Activated CD8-positive, alpha-beta memory T cell treated with anti-CD3 and anti-CD28 coated beads, Interleukin-2, amount 50 U/mL, for 24 hours (primary cell): ENCODE data around the gene SS18L1.

ENCODE experiments used
- DNase-seq: peaks from one replicate; pipeline ENCODE4 v3.0.0-alpha.2; 2020; ENCODE audit errors: extremely low read depth

Gene SS18L1

DNA sequence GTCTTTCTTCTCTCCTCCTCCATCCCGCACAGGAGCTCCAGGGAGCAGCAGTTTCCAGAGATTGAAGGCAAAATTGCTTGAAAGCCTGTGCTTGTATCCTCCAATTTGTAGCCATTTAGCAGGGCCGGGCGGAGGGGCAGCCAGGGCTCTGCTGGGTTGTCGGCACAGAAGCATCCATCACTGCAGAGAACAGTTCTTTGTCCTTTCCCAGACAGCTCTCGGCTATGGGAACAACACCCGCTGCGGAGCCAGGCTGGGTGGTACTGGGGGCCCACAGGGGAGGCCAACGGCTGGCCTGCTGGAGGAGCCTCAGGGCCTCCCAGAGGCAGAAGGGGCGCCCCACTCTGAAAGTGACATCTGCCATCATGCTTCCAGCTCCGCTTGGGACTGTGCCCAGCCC is 68.7 kb downstream of the SS18L1 start:
- no peak for DNase-seq

DNA sequence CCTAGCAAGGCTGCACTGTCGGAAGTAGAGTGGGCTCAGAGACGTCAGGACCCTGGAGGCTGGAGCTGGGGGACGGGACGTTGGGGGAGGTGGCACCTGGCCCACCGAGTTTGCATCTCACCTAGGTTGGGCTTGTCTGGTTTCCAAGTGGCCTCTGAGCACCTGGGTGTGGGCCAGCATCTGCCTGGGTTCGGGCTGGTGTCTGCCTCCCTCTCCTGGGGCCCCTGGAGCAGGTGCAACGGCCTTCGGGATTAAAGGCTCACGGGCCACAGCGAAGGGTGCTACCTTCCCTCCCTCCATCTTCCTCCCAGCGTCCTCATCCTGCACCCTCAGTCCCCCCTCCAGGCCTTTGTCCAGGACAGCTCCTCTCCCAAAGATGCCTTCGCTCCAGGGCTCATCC is 70.5 kb downstream of the SS18L1 start:
- no peak for DNase-seq

- no peak for DNase-seq
Observed at GRCh38 chr20:62215020-62215990, 71.7 kb downstream of the SS18L1 start.

GRCh38 chr20:62215991-62216635 is 72.5 kb downstream of the SS18L1 start:
- no peak for DNase-seq

- no peak for DNase-seq
Observed at GRCh38 chr20:62216636-62217566, 73.3 kb downstream of the SS18L1 start.

DNA sequence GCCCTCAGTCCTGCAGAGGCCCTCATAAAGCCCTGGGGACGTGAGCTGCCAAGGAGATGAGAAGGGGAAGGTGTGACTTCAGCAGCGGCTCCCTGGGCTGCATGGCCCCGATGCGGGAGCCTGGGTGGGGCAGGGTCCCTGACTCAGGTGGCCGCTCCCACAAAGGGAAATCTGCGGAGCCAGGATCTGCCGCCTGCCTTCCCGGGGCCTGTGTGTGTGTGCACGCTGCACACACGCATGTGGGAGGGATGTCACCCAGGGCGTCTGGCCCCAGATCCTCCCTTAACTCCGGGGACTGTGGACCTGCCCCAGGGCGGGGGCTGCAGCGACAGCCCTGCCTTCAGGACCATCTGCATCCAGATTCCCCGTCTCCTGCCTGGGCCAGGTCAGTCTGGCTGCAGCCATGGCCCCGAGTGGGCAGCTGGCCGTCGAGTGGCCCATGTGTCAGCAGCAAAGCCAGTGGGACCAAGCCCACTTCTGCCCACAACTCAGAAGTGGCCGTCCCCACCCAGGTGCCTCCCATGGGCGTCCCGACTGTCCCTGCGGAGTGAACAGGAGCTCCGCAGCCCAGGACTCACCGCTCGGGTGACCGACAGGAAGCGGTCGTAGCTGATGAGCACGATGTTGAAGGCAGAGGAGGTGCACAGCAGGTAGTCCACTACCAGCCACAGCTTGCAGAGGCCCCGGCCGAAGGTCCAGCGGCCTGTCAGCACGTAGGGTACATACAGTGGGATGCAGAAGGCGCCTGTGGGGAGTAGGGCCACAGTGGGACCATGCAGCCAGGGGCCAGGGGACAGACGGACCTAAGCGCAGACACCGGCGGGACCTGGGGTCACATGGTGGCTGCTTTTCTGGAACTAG is 74.6 kb downstream of the SS18L1 start:
- no peak for DNase-seq

DNA sequence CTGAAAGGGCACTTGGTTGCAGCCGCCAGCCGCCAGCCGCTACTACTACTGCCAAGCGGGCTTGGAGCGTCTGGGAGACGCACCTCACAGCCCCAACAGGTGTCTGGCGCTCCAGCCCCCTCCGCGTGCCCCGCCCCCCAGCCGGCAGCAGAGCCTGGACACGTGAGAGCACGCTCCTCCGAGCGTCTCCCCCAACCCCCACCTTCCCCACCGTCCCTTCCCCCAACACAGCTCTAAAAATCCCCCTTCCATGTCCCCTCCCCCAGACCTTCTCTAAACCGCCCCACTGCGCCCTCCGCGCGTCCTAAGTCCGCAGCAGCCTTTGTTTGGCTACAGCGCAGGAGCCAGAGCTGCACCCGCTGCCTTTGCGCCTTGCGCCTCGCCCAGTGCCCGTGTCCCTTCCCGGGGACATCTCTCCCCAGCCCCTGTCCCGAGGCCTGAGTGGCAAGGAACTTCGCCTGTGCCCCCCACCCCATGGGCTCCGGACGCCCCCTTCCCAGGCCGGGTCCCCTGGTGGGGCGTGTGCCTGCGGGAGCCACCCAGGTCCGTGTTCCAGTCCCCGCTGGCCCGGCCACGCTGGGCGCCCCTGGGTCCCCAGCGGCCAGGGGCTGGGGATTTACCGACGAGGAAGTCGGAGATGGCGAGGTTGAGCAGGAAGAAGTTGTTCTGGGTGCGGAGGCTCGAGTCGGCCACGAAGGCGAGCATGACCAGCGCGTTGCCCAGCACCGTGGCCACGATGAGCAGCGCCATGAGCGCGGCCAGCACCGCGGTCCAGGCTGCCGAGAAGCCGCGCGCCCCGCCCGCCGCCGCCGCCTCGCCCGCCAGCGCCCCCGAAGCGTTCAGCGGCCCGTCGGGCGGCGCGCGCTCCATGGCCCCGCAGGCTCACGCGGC is 75.8 kb downstream of the SS18L1 start:
- DNase-seq = no peak

DNA sequence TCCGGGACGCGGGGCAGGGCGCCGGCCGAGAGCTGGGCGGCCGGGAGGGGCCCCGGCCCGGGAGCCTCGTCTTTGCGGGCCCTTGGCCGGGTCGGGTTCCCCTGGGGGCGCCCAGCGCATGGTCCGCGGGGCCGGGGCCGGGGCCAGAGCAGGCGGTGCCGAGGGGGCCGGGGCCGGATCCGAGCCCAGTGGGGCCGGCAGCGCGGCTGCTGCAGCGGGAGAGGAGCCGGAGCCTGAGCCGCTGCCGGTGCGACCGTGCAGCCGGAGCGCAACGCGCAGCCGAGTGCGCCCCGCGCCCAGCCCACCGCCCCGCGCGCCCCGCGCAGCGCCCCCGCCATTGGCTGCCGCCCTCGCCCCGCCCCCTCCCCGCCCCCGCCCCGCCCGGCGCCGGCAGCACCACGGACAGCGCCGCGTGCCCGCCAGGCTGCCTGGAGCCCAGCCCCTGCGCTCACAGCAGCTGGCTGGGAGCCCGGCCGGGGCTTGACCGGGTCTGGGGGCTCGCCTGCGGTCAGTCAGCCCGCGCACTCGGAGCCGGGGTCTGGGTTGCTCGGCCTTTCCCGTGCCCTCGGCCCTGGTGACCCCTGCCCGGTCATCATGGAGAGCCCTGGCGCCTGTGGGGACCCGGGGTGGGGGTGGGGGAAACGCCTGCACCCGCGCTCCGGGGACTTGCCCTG is 76.6 kb downstream of the SS18L1 start, which contains the start of gene HRH3:
Gene HRH3, minus strand, starts transcription at position 287 of the 674 bp plus-strand sequence. CDS start 308 bp downstream, outside the sequence.
- DNase-seq = no peak

DNA sequence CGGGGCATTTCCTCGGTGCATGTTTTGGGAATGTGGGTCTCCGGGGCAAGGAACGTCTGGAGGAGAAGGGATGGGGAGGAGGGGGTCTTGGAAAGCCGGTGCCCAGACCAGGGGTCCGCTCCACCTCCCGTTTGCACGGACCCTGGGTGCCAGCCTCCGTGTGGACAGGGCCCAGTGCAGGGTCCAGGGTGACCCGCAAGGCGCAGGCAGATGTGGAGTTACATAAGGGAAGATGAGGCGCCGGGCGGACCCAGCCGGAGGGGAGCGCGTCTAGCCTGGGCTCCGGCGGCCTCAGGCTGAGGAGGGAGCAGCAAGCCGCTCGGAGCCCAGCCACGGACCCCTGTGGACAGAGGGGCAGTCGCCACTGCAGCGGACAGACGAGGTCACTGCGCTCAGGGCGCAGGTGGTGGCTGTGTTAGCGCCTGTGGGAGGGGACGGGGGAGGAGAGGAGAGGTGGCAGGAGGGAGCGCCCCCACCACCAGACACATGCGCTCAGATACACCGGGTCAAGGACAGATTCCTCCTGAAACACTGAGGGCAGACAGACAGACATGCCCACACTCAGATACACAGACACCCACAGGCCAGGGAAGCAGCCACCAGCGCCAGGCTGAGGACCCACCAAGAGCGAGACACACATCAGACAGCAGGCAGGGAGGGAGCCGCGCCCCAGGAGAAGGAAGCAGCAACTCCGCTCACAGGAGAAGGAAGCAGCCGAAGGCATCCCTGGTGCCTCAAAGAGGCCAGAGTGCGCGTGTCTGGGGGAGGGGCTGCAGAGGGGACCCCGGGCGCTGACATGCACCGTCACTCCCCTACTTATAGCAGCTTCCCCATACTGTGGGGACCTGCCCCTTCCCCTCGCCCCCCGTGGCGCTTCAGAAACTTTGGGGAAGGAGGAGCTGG is 77.3 kb downstream of the SS18L1 start:
- no peak for DNase-seq

DNA sequence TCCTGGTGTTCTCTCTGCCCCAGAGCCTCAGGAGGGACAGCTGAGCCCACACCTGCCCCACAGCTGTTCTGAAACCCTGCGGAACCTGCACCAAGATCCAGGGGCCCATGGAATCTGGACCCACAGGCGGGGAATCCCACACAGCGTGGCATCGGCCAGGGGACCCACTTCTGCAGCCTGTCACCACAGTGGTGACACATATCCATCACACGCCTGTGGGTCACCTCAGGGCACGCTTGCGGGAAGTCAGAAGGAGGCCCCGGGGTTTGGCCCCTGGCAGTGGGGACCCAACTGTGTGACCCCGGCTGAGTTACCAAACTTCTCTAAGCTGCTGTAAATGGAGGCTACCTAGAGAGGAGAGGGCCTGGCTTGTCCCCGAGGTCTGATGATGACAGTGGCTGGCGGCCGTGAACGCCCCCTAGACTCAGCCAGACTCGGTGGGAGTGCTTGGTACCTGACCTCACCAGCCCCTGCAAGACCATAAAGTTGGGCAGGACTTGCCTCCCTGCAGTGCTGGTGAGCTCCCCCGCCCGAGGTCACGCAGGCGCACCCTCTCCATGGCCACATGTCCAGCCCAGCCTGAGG is 78.8 kb downstream of the SS18L1 start:
- DNase-seq = no peak

DNA sequence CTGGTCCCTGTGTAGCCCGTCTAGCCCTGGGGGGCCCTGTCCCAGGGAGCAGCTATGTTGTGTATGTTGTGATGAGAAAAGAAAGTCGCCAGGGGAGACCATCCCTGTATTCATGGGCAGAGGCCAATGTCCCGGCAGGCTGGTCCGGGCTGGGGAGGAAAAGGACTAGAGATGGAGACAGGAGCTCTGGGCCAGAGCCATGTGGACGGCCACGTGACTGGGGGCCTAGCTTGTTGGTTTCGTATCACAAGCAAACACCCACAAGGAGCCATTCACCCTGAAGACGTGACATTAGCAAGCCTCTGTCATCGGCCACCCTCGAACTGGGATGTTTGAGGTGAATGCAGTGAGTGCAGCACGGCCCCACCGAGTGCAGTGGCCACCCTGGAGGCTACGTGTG is 79.4 kb downstream of the SS18L1 start:
- no peak for DNase-seq

DNA sequence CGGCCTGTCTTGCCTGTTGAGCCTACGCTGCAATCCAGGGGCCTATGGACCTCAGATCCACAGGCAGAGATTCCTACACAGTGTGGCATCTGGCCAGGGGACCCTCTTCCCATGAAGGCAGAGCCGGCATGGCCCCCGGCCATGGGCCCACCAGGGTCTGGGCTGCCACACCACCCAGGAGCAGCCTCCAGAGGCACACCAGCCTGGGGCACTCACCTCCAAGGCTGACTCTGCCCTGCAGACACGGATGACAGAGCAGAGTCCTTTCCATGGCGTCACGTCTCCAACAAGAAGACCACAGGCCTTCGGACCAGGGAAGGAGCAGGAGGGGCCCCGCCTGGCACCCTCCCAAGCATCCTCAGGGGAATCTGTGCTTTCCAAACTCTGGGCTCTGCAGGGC is 80.0 kb downstream of the SS18L1 start:
- DNase-seq = no peak

DNA sequence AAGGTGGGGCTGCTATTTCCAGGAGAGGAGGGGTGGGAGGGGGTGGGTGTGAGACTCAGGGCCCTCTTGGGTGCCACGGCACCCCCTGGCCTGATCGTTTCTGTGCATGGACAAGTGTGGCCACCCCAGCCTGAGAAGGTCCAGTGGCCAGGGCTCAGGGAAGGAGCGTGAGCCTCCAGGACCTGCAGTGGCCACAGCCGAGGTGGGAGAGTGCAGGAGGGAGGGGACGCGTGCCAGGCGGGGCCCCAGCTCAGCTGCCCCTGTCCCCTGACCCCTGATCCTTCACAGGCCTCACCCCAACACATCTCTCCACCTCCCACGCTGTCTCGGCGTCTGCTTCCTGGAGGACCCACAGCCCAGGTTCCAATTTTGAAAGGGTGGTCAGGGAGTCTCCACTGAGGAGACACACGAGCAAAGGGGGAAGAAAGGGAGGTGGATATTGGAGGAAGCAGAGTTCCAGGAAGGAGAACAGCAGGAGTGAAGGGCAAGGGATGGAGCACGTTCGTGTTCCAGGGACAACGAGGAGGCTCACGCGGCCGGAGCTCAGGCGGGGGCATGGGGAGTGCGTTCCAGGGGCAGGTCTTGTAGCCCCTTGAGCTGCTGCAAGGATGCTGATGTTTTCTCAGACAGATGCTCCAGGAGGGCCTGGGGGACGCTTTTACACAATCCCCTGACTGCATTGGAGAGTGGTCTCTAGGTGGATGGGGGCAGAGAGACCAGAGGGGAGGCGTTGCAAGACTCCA is 80.7 kb downstream of the SS18L1 start:
- DNase-seq = no peak

- DNase-seq = no peak
Observed at GRCh38 chr20:62225026-62225425, 81.5 kb downstream of the SS18L1 start.

- DNase-seq = no peak
Observed at GRCh38 chr20:62225820-62226635, 82.5 kb downstream of the SS18L1 start.
